ENCODE results near the gene AP3D1.

The AP3D1 gene

GRCh38 chr19:2081873-2082810, 69.2 kb downstream of the AP3D1 start:
- DNase-seq = peak; percentile 73

GRCh38 chr19:2080336-2080988, 70.9 kb downstream of the AP3D1 start:
- DNase-seq = no peak

GRCh38 chr19:2079865-2080301, 71.5 kb downstream of the AP3D1 start:
- DNase-seq = no peak

GRCh38 chr19:2079076-2079864, 72.1 kb downstream of the AP3D1 start:
- DNase-seq = no peak

- DNase-seq = no peak
Measured at GRCh38 chr19:2077833-2078619, 73.3 kb downstream of the AP3D1 start.

GRCh38 chr19:2077398-2077797, 74.0 kb downstream of the AP3D1 start:
- no peak for DNase-seq

- no peak for DNase-seq
Measured at GRCh38 chr19:2076526-2076944, 74.8 kb downstream of the AP3D1 start.

- no peak for DNase-seq
Measured at GRCh38 chr19:2072757-2073551, 78.4 kb downstream of the AP3D1 start.

- no peak for DNase-seq
Measured at GRCh38 chr19:2070986-2071673, 80.2 kb downstream of the AP3D1 start.

- DNase-seq = no peak
Measured at GRCh38 chr19:2070436-2070827, 80.9 kb downstream of the AP3D1 start.

GRCh38 chr19:2064788-2065524, 86.4 kb downstream of the AP3D1 start:
- DNase-seq = no peak

- no peak for DNase-seq
Measured at GRCh38 chr19:2064395-2064787, 87.0 kb downstream of the AP3D1 start.

GRCh38 chr19:2063824-2064223, 87.5 kb downstream of the AP3D1 start:
- no peak for DNase-seq

GRCh38 chr19:2062770-2063169, 88.6 kb downstream of the AP3D1 start:
- no peak for DNase-seq

GRCh38 chr19:2062389-2062729, 89.0 kb downstream of the AP3D1 start:
- no peak for DNase-seq

- peak; percentile 99 for DNase-seq
Measured at GRCh38 chr19:2061495-2062388, 89.6 kb downstream of the AP3D1 start.

GRCh38 chr19:2060884-2061494, 90.4 kb downstream of the AP3D1 start:
- DNase-seq = peak; percentile 42

GRCh38 chr19:2059422-2060201, 91.8 kb downstream of the AP3D1 start:
- DNase-seq = no peak

All from activated CD4-positive, alpha-beta T cell treated with anti-CD3 and anti-CD28 coated beads, Interleukin-2, Interleukin-6, amounts not matched to agents 100 ng/mL and 50 ng/mL, durations not matched to agents 16 hours and 8 hours (primary cell).